ENCODE results near the gene SPEF2.

SPEF2 gene

DNA sequence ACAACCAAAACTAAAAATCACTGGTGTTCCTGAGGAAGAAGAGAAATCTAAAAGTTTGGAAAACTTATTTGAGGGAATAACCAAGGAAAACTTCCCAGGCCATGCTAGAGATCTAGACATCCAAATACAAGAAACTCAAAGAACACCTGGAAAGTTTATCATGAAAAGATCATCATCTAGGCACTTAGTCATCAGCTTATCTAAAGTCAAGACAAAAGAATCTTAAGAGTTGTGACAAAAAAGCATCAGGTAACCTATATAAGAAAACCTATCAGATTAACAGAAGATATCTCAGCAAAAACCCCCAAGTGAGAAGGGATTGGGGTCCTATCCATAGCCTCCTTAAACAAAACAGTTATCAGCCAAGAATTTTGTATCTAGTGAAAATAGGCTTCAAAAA is 17.1 kb upstream of the SPEF2 start:
- TF ChIP-seq, protein P1, sequence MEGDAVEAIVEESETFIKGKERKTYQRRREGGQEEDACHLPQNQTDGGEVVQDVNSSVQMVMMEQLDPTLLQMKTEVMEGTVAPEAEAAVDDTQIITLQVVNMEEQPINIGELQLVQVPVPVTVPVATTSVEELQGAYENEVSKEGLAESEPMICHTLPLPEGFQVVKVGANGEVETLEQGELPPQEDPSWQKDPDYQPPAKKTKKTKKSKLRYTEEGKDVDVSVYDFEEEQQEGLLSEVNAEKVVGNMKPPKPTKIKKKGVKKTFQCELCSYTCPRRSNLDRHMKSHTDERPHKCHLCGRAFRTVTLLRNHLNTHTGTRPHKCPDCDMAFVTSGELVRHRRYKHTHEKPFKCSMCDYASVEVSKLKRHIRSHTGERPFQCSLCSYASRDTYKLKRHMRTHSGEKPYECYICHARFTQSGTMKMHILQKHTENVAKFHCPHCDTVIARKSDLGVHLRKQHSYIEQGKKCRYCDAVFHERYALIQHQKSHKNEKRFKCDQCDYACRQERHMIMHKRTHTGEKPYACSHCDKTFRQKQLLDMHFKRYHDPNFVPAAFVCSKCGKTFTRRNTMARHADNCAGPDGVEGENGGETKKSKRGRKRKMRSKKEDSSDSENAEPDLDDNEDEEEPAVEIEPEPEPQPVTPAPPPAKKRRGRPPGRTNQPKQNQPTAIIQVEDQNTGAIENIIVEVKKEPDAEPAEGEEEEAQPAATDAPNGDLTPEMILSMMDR (IDR thresholded peaks at IDR 0.05; ENCODE audit: insufficient read depth, low read depth, low read length, missing control alignments), result no peak
- H3K4me3 ChIP-seq (ENCODE audit: low read length), result no peak overlapping the region
- DNase-seq (ENCODE audit: low read depth), result no peak

- peak; percentile 16 for DNase-seq (ENCODE audit: low read depth)
- no peak overlapping the region for H3K4me3 ChIP-seq (ENCODE audit: low read length)
- TF ChIP-seq, protein P1 (IDR thresholded peaks at IDR 0.05; ENCODE audit: insufficient read depth, low read depth, low read length, missing control alignments), result no peak
Observed at GRCh38 chr5:35608881-35609779, 8.5 kb upstream of the SPEF2 start.

- DNase-seq (ENCODE audit: low read depth), result no peak
- TF ChIP-seq, protein P1 (IDR thresholded peaks at IDR 0.05; ENCODE audit: insufficient read depth, low read depth, low read length, missing control alignments), result no peak
Observed at GRCh38 chr5:35617060-35617434, 616 bp upstream of the SPEF2 start.

GRCh38 chr5:35618304-35618636 is 607 bp downstream of the SPEF2 start:
- TF ChIP-seq, protein P1 (IDR thresholded peaks at IDR 0.05; ENCODE audit: insufficient read depth, low read depth, low read length, missing control alignments), result no peak
- H3K4me3 ChIP-seq (ENCODE audit: low read length), result peak overlapping the region; percentile 71
- DNase-seq (ENCODE audit: low read depth), result no peak

More at GRCh38 chr5:35617060-35617434, 616 bp upstream of the SPEF2 start:
- peak overlapping the region; percentile 71 for H3K4me3 ChIP-seq (ENCODE audit: low read length)

DNA sequence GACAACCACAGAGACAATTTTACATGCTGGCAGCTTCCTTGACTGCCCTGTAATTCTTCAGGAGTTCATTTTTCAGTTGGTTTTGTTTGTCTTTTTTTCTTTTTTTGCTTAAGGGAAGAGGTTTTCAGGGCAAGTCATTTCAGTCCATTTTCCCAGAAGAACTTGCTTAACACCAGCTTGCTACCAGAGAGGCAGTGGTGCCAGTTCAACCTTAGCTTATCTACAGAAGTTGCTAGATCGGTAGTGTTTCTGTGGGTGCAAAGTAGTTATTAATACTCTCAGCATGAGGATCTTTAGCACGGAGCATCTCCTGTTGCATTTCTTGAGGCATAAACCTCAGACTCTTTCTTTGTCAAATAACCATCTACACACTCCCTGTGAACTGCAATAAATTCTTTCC is 1.1 kb downstream of the SPEF2 start:
- no peak overlapping the region for H3K4me3 ChIP-seq (ENCODE audit: low read length)
- TF ChIP-seq, protein P1 (IDR thresholded peaks at IDR 0.05; ENCODE audit: insufficient read depth, low read depth, low read length, missing control alignments), result no peak
- DNase-seq (ENCODE audit: low read depth), result no peak

DNA sequence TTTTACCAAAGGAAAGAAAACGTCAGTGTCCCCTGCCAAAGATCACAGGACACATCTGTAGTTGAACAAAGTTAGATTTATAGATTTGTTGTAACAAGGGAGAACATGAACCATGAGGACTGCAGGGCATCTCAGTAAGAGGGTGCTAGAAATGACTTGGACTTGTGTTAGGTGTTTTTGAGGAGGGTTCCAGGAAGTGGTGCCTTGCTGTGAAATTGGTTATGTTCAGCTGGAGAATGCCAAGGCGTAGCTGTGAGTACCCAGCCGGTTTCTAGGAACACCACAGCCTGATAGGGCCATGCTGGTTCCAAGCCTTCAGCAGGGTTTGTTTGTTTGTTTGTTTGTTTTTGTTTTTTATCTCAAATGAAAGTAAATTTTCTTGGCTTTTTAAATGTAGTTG is 5.3 kb downstream of the SPEF2 start:
- no peak for DNase-seq (ENCODE audit: low read depth)
- no peak overlapping the region for H3K4me3 ChIP-seq (ENCODE audit: low read length)
- TF ChIP-seq, protein P1 (IDR thresholded peaks at IDR 0.05; ENCODE audit: insufficient read depth, low read depth, low read length, missing control alignments), result no peak

- TF ChIP-seq, protein P1 (IDR thresholded peaks at IDR 0.05; ENCODE audit: insufficient read depth, low read depth, low read length, missing control alignments), result no peak
- DNase-seq (ENCODE audit: low read depth), result no peak
- H3K4me3 ChIP-seq (ENCODE audit: low read length), result no peak overlapping the region
Observed at GRCh38 chr5:35623991-35624390, 6.3 kb downstream of the SPEF2 start.

Data from epithelial cell of esophagus (primary cell).